ENCODE data around the gene S100A9.

S100A9 gene

GRCh38 chr1:153394391-153394790 is 36.7 kb downstream of the S100A9 start:
- DNase-seq (ENCODE audit: insufficient read length) = no peak
- FAIRE-seq = no peak
- TF ChIP-seq POLR2A (IDR thresholded peaks at IDR 0.05; ENCODE audit: low read depth, low read length) (no peak), TAF1 (IDR thresholded peaks at IDR 0.05; ENCODE audit: borderline replicate concordance, low read depth, low read length) (no peak), POLR2AphosphoS5 (IDR thresholded peaks at IDR 0.05; ENCODE audit: low read depth, low read length) (no peak)

- no peak for FAIRE-seq
- TF ChIP-seq POLR2AphosphoS5 (IDR thresholded peaks at IDR 0.05; ENCODE audit: low read depth, low read length) = no peak
- no peak for TF ChIP-seq POLR2A (IDR thresholded peaks at IDR 0.05; ENCODE audit: low read depth, low read length)
- TF ChIP-seq TAF1 (IDR thresholded peaks at IDR 0.05; ENCODE audit: borderline replicate concordance, low read depth, low read length) = no peak
- DNase-seq (ENCODE audit: insufficient read length) = no peak
These were observed 37.6 kb downstream of the S100A9 start for GRCh38 chr1:153395136-153395685.

- DNase-seq (ENCODE audit: insufficient read length) = no peak
- no peak for FAIRE-seq
- TF ChIP-seq TAF1 (IDR thresholded peaks at IDR 0.05; ENCODE audit: borderline replicate concordance, low read depth, low read length) (no peak), POLR2A (IDR thresholded peaks at IDR 0.05; ENCODE audit: low read depth, low read length) (no peak), POLR2AphosphoS5 (IDR thresholded peaks at IDR 0.05; ENCODE audit: low read depth, low read length) (no peak)
These were observed 38.1 kb downstream of the S100A9 start for GRCh38 chr1:153395776-153396175.

- DNase-seq (ENCODE audit: insufficient read length) (no peak), FAIRE-seq (no peak)
- TF ChIP-seq TAF1 (IDR thresholded peaks at IDR 0.05; ENCODE audit: borderline replicate concordance, low read depth, low read length) = no peak
These were observed 38.8 kb downstream of the S100A9 start for GRCh38 chr1:153396461-153396860.

- DNase-seq (ENCODE audit: insufficient read length) = no peak
- no peak for FAIRE-seq
- TF ChIP-seq POLR2A (IDR thresholded peaks at IDR 0.05; ENCODE audit: low read depth, low read length) (no peak), TAF1 (IDR thresholded peaks at IDR 0.05; ENCODE audit: borderline replicate concordance, low read depth, low read length) (no peak), POLR2AphosphoS5 (IDR thresholded peaks at IDR 0.05; ENCODE audit: low read depth, low read length) (no peak)
These were observed 39.6 kb downstream of the S100A9 start for GRCh38 chr1:153397051-153397923.

GRCh38 chr1:153397924-153398651 is 40.4 kb downstream of the S100A9 start:
- no peak for DNase-seq (ENCODE audit: insufficient read length)
- TF ChIP-seq POLR2A (IDR thresholded peaks at IDR 0.05; ENCODE audit: low read depth, low read length) = no peak
- no peak for FAIRE-seq

- no peak for TF ChIP-seq TAF1 (IDR thresholded peaks at IDR 0.05; ENCODE audit: borderline replicate concordance, low read depth, low read length)
- no peak for TF ChIP-seq POLR2AphosphoS5 (IDR thresholded peaks at IDR 0.05; ENCODE audit: low read depth, low read length)
- no peak for TF ChIP-seq POLR2A (IDR thresholded peaks at IDR 0.05; ENCODE audit: low read depth, low read length)
- no peak for FAIRE-seq
- no peak for DNase-seq (ENCODE audit: insufficient read length)
These were observed 41.9 kb downstream of the S100A9 start for GRCh38 chr1:153399401-153400055.

GRCh38 chr1:153400244-153400643 is 42.6 kb downstream of the S100A9 start:
- no peak for TF ChIP-seq TAF1 (IDR thresholded peaks at IDR 0.05; ENCODE audit: borderline replicate concordance, low read depth, low read length)
- no peak for TF ChIP-seq POLR2A (IDR thresholded peaks at IDR 0.05; ENCODE audit: low read depth, low read length)
- no peak for TF ChIP-seq POLR2AphosphoS5 (IDR thresholded peaks at IDR 0.05; ENCODE audit: low read depth, low read length)
- FAIRE-seq = no peak
- no peak for DNase-seq (ENCODE audit: insufficient read length)

GRCh38 chr1:153401461-153401860 is 43.8 kb downstream of the S100A9 start:
- DNase-seq (ENCODE audit: insufficient read length) (no peak), FAIRE-seq (no peak)
- no peak for TF ChIP-seq TAF1 (IDR thresholded peaks at IDR 0.05; ENCODE audit: borderline replicate concordance, low read depth, low read length)
- no peak for TF ChIP-seq POLR2A (IDR thresholded peaks at IDR 0.05; ENCODE audit: low read depth, low read length)
- TF ChIP-seq POLR2AphosphoS5 (IDR thresholded peaks at IDR 0.05; ENCODE audit: low read depth, low read length) = no peak

- no peak for FAIRE-seq
- TF ChIP-seq POLR2AphosphoS5 (IDR thresholded peaks at IDR 0.05; ENCODE audit: low read depth, low read length) = no peak
- no peak for TF ChIP-seq TAF1 (IDR thresholded peaks at IDR 0.05; ENCODE audit: borderline replicate concordance, low read depth, low read length)
- no peak for TF ChIP-seq POLR2A (IDR thresholded peaks at IDR 0.05; ENCODE audit: low read depth, low read length)
These were observed 44.6 kb downstream of the S100A9 start for GRCh38 chr1:153402226-153402625.

GRCh38 chr1:153403421-153404085 is 45.9 kb downstream of the S100A9 start:
- FAIRE-seq = no peak

More at GRCh38 chr1:153402226-153402625, 44.6 kb downstream of the S100A9 start:
- no peak for DNase-seq (ENCODE audit: insufficient read length)

More at GRCh38 chr1:153403421-153404085, 45.9 kb downstream of the S100A9 start:
- TF ChIP-seq POLR2AphosphoS5 (IDR thresholded peaks at IDR 0.05; ENCODE audit: low read depth, low read length) (no peak), POLR2A (IDR thresholded peaks at IDR 0.05; ENCODE audit: low read depth, low read length) (no peak), TAF1 (IDR thresholded peaks at IDR 0.05; ENCODE audit: borderline replicate concordance, low read depth, low read length) (no peak)
- DNase-seq (ENCODE audit: insufficient read length) = no peak
